ENCODE data around the gene NHERF2.

The NHERF2 gene

DNA sequence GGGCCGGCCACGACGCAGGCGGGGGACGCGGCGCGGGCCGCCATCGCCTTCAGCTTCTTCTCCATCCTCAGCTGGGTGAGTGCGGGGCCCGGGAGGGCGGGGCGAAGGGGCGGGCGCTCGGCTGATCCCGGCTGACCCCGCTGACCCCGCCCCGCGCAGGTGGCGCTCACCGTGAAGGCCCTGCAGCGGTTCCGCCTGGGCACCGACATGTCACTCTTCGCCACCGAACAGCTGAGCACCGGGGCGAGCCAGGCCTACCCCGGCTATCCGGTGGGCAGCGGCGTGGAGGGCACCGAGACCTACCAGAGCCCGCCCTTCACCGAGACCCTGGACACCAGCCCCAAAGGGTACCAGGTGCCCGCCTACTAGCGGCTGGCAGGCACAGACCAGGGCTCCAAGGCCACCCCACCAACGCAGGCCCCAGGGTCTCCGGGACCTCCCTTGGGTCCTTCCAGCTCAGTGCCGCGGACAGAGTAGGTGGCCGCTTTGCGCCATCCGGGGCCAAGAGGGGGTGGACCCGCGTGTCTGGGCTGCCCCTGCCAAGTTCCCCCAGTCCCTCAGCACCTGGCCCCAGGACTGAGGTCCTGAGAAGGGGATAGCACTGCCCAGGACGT lies 33.9 kb upstream of the NHERF2 start:
- TF ChIP-seq, protein P1, sequence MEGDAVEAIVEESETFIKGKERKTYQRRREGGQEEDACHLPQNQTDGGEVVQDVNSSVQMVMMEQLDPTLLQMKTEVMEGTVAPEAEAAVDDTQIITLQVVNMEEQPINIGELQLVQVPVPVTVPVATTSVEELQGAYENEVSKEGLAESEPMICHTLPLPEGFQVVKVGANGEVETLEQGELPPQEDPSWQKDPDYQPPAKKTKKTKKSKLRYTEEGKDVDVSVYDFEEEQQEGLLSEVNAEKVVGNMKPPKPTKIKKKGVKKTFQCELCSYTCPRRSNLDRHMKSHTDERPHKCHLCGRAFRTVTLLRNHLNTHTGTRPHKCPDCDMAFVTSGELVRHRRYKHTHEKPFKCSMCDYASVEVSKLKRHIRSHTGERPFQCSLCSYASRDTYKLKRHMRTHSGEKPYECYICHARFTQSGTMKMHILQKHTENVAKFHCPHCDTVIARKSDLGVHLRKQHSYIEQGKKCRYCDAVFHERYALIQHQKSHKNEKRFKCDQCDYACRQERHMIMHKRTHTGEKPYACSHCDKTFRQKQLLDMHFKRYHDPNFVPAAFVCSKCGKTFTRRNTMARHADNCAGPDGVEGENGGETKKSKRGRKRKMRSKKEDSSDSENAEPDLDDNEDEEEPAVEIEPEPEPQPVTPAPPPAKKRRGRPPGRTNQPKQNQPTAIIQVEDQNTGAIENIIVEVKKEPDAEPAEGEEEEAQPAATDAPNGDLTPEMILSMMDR (IDR thresholded peaks at IDR 0.05) = no peak
- peaks cover 16% of the 10 kb centered on the region for H3K4me1 Mint-ChIP-seq
- no peaks in the 10 kb centered on the region for H3K9me3 Mint-ChIP-seq
- peaks cover 50% of the 10 kb centered on the region for H3K27me3 Mint-ChIP-seq (ENCODE audit: low read depth, poor library complexity)
- H3K36me3 Mint-ChIP-seq (ENCODE audit: low read depth) = peaks cover 15% of the 10 kb centered on the region
- no peak overlapping the region for H3K27ac Mint-ChIP-seq
- no peak for DNase-seq
- no peak overlapping the region for H3K4me3 Mint-ChIP-seq

DNA sequence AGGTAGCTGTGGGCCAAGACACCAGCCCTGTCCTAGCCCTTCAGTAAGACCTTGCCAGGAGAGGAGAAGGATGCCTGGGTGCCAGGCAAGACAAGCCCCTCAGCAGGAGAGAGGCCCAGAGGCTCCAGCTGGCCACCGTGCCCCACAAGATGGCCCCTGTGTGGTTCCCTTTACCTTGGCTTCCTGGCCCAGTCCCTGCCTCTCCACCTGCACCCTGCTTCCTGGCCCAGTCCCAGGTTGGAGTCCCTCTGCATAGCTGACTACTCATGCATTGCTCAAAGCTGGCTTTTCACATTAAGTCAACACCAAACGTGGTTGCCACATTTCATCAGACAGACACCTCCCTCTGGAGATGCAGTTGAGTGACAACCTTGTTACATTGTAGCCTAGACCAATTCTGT lies 33.0 kb upstream of the NHERF2 start:
- peaks cover 18% of the 10 kb centered on the region for H3K36me3 Mint-ChIP-seq (ENCODE audit: low read depth)
- H3K27me3 Mint-ChIP-seq (ENCODE audit: low read depth, poor library complexity) = peaks cover 40% of the 10 kb centered on the region
- TF ChIP-seq, protein P1 (IDR thresholded peaks at IDR 0.05) = no peak
- H3K4me1 Mint-ChIP-seq = peaks cover 12% of the 10 kb centered on the region
- no peak for DNase-seq
- H3K4me3 Mint-ChIP-seq = peak overlapping the region; percentile 44
- no peaks in the 10 kb centered on the region for H3K9me3 Mint-ChIP-seq
- no peak overlapping the region for H3K27ac Mint-ChIP-seq

DNA sequence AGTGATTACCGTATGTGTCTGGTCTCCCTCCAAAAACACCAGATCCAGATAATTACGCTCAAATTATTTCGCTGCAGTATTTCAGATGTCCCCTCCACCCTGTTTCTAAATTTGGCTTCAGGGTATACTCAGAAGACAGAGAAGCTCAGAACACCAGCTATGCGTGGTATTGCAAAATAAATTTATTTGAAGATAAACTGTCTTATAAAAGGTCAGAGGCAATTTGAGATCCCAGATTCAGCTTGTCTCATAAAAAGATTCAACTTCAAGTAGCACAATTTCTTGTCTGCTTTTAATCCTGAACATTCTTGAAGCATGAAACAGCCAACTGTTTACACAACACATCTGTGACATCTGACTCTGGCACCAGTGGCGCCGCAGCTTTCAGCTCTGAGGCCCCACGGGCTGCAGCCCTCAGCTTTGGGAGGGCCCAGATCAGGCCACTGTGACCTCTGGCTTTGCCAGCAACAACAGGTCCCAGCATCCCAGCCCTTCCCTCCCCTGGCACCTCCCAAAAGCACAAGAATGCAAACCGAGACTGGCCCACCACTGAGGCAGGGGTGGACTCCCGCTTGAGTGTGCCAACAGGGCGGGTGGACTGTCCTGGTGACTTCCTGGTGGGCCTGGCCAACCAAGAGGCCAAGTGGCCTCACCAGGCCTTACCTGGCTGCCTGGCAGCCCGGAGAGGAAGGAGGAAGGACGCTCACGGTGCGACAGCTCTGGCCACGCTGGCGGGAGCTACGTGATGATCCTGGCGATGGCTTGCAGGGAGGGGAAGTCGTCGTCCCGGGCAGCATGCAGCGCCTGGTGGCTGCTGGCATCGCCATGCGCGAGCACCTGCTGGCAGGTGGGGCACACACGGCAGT lies 29.0 kb upstream of the NHERF2 start:
- H3K36me3 Mint-ChIP-seq (ENCODE audit: low read depth) = peaks cover 28% of the 10 kb centered on the region
- no peak overlapping the region for H3K4me3 Mint-ChIP-seq
- H3K4me1 Mint-ChIP-seq = peaks cover 3% of the 10 kb centered on the region
- no peak overlapping the region for H3K27ac Mint-ChIP-seq
- peaks cover 11% of the 10 kb centered on the region for H3K27me3 Mint-ChIP-seq (ENCODE audit: low read depth, poor library complexity)
- TF ChIP-seq, protein P1 (IDR thresholded peaks at IDR 0.05) = no peak
- H3K9me3 Mint-ChIP-seq = no peaks in the 10 kb centered on the region
- DNase-seq = no peak

DNA sequence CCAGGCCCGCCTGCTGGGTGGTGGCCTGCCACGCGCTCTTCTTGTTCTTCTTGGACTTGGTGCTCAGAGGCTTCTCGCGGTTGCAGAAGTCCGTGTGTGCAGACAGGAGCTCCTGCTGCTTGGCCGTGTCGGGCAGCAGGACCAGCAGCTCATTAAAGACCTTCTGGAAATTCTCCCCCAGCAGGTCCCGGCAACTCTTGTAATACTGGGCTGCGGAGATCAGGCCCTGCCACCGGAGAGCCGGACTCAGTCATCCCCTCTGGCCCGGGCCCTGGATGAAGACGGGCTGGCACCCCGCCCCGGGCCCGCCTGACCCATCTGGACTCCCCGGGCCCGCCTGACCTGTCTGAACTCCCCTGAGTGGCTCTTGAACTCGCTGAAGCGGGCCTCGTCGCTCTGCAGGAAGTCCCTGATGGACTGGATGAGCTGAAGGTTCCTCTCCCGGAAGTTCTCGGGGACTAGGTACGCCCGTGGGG lies 28.3 kb upstream of the NHERF2 start:
- TF ChIP-seq, protein P1 (IDR thresholded peaks at IDR 0.05) = no peak
- no peak overlapping the region for H3K4me3 Mint-ChIP-seq

DNA sequence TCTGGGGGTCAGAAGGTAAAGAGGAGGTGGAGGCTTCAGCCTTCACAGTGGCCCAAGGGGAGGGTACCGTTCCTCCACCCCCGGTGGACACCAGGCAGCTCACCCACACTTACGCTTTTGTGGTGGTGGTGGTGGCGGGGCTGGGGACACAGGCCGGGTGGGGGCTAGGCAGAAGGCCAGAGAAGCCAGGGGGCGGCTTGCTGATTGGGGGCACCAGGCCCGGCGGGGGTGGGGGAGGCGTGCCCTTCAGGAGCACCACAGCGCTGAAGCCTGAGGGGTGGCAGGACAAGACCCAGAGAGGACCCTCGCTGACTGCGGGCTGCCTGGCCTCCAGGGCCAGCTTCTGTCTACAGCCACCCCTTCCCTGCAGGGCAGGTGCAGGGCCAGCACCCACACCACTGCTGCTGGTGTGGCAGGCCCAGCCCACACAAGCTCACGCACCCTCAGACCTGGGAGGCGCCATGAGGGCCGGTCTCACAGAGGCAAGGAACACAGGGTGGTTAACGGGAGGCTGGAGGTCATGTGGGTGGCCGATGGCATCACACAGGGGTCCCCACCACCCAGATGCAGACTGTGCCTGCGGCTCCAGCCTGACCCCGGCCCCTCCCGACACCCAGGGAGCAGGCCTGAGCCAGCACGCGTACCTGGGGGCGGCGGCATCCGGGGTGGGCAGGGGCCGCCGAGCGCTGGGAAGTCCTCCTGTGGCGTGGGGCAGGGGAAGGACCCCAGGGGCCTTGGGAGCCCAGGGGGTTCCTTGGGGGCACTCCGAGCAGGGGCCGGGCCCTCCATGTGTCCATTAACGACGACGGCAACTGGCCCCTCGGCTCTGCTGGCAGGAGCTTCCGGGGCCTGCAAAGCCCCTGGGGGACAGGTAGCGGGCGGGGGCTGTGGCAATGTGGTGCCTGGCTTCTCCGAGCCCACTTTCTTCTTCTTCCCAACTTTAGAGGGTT lies 27.6 kb upstream of the NHERF2 start:
- Mint-ChIP-seq H3K27me3 (ENCODE audit: low read depth, poor library complexity) (peaks cover 1% of the 10 kb centered on the region), H3K4me1 (peaks cover under 1% of the 10 kb centered on the region), H3K4me3 (no peak overlapping the region), H3K36me3 (ENCODE audit: low read depth) (peaks cover 28% of the 10 kb centered on the region), H3K27ac (no peak overlapping the region), H3K9me3 (no peaks in the 10 kb centered on the region)
- DNase-seq = no peak
- TF ChIP-seq, protein P1 (IDR thresholded peaks at IDR 0.05) = no peak

More for the DNA sequence above, 28.3 kb upstream of the NHERF2 start:
- Mint-ChIP-seq H3K4me1 (peaks cover 3% of the 10 kb centered on the region), H3K27ac (no peak overlapping the region), H3K9me3 (no peaks in the 10 kb centered on the region), H3K36me3 (ENCODE audit: low read depth) (peaks cover 28% of the 10 kb centered on the region), H3K27me3 (ENCODE audit: low read depth, poor library complexity) (peaks cover 7% of the 10 kb centered on the region)
- DNase-seq = no peak
